ENCODE measurements around the gene COBL. TPM values are rescaled to one million over a fixed set of nuclear protein-coding genes. Genes with fewer than 3 reads are reported as not detected.

Gene COBL
- total and polyA plus RNA-seq, 2 of the 8 experiments (the other 6 are each of a cell fraction or from before 2014, with no cell fraction given) = 13.8 to 40.4 TPM

DNA sequence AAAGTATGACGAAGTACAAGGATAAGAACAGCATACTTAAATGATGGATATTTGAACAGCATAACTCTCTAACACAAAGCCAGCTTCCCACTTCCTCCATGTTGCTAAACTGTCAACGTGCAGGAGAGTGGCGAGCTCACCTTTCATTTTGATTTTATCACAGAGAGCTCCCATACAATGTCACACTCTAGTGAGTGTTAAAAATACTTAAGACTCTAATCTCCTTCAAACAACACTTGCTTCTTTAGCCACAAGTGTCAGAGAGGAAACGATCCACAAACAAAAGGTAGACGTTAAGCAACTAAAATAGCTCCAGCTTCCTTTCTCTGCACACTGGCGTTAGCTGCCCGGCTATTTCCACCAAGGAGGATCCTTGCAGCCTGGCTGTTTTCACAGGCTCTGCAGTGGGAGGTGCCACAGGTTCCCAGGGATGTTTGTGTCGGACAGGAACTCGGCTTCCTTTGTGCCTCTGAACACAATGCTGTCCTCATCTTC, 194.6 kb downstream of the COBL start:
- no peak for FAIRE-seq
- H3K56ac ChIP-seq (replicated peaks; ENCODE audit: insufficient read length, low read depth, low read length) = no peak overlapping the region
- H4K5ac ChIP-seq (ENCODE audit: insufficient read length, low read depth, low read length) = no peak overlapping the region
- H4K91ac ChIP-seq (replicated peaks; ENCODE audit: insufficient read length, low read length) = no peak overlapping the region
- H2BK120ac ChIP-seq (replicated peaks; ENCODE audit: low read depth, low read length) = no peak overlapping the region
- H2BK20ac ChIP-seq (ENCODE audit: low read length) = no peak overlapping the region
- peak in 1 of 2 experiments; percentile 41 for DNase-seq (ENCODE audit: low read depth in 1 of 2, low spot score in 2 of 2)
- H2BK15ac ChIP-seq (ENCODE audit: low read length) = no peak overlapping the region
- H3K4me3 ChIP-seq (ENCODE audit: extremely low read depth in 1 of 4, insufficient read depth in 2 of 4, low read depth in 3 of 4, low read length in 4 of 4) = no peak overlapping the region
- no peak overlapping the region for H2AK5ac ChIP-seq (ENCODE audit: low read depth, low read length)
- no peaks in the 10 kb centered on the region for H3K79me2 ChIP-seq (ENCODE audit: control insufficient read depth in 1 of 2, insufficient read depth in 2 of 2, low read length in 2 of 2)
- no peak overlapping the region for H3K23ac ChIP-seq (ENCODE audit: insufficient read length)
- H3K18ac ChIP-seq (ENCODE audit: extremely low read depth, low read length) = no peak overlapping the region
- H3K79me1 ChIP-seq (ENCODE audit: low read depth, low read length) = no peaks in the 10 kb centered on the region
- H3K4ac ChIP-seq (replicated peaks; ENCODE audit: insufficient read length, low read depth, low read length) = no peak overlapping the region
- H3K4me1 ChIP-seq (replicated peaks in 1 of 4; ENCODE audit: control insufficient read depth in 3 of 4, insufficient read depth in 4 of 4, low read length in 3 of 4) = no peaks in the 10 kb centered on the region
- no peak overlapping the region for H4K8ac ChIP-seq (ENCODE audit: extremely low read depth, insufficient read depth, low read length)
- 80% methylated on average over 9 of the region's 9 CpGs; no CpG with 5 or more reads in 1 of the 2 experiments for WGBS, 2 experiments (ENCODE audit: extremely low coverage in 1 of 2, insufficient coverage in 1 of 2, insufficient read length in 1 of 2, insufficient replicate concordance in 2 of 2, low coverage in 1 of 2, low lambda C conversion rate in 2 of 2, missing lambda C conversion rate in 1 of 2)
- ChIA-PET POLR2A (ENCODE audit: partially characterized antibody) (no interaction called here), CTCF (ENCODE audit: partially characterized antibody) (interaction anchor here (1.1 to 1.7 kb wide), 9 partner anchors 10 to 247 kb away, joined by 3 to 7 read pairs (median 3); no protein-coding TSS in a partner anchor)
- no peaks in the 10 kb centered on the region for H3K27me3 ChIP-seq (replicated peaks in 1 of 4; ENCODE audit: control insufficient read depth in 3 of 4, extremely low read depth in 1 of 4, insufficient read depth in 3 of 4, low read length in 3 of 4)
- H2BK5ac ChIP-seq (ENCODE audit: low read depth, low read length) = no peak overlapping the region
- no peak overlapping the region for H3K4me2 ChIP-seq (ENCODE audit: insufficient read depth in 1 of 2, low read depth in 2 of 2, low read length in 2 of 2)
- no peaks in the 10 kb centered on the region; a peak in 1 of 8 replicates for H3K36me3 ChIP-seq (ENCODE audit: control insufficient read depth in 2 of 4, insufficient read depth in 4 of 4, low read length in 3 of 4)
- no peak overlapping the region for H3K27ac ChIP-seq (ENCODE audit: low read depth, low read length)
- no peak for TF ChIP-seq BRCA1 (IDR thresholded peaks at IDR 0.05; ENCODE audit: low read depth, low read length)
- TF ChIP-seq CTBP2 (IDR thresholded peaks at IDR 0.05; ENCODE audit: borderline replicate concordance, insufficient read depth, insufficient read length, low read length) = no peak
- no peak for TF ChIP-seq YY1 (IDR thresholded peaks at IDR 0.05; ENCODE audit: low read depth, low read length)
- TF ChIP-seq KDM5A (IDR thresholded peaks at IDR 0.05; ENCODE audit: low read length) = no peak
- TF ChIP-seq POLR2AphosphoS5 (IDR thresholded peaks at IDR 0.05; ENCODE audit: low read depth, low read length) = no peak
- no peak overlapping the region for H2BK12ac ChIP-seq (ENCODE audit: low read depth, low read length)
- no peak overlapping the region for H2AFZ ChIP-seq (ENCODE audit: low read length)
- no peak overlapping the region for H3K14ac ChIP-seq (ENCODE audit: insufficient read length)
- H4K20me1 ChIP-seq (replicated peaks in 1 of 2; ENCODE audit: control insufficient read depth in 1 of 2, insufficient read depth in 2 of 2, low read length in 2 of 2) = no peaks in the 10 kb centered on the region
- no peaks in the 10 kb centered on the region for H3K9me3 ChIP-seq (ENCODE audit: insufficient read depth in 2 of 2, low read depth in 1 of 2, low read length in 1 of 2)
- no peaks in the 10 kb centered on the region for H3K23me2 ChIP-seq (ENCODE audit: low read depth, low read length)
- H3K9ac ChIP-seq (replicated peaks in 1 of 4; ENCODE audit: extremely low read depth in 1 of 4, low read depth in 3 of 4, low read length in 3 of 4) = no peak overlapping the region
